ENCODE data around the gene OR51B2.

The OR51B2 gene, protein sequence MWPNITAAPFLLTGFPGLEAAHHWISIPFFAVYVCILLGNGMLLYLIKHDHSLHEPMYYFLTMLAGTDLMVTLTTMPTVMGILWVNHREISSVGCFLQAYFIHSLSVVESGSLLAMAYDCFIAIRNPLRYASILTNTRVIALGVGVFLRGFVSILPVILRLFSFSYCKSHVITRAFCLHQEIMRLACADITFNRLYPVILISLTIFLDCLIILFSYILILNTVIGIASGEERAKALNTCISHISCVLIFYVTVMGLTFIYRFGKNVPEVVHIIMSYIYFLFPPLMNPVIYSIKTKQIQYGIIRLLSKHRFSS
- long read RNA-seq = 0 reads

DNA sequence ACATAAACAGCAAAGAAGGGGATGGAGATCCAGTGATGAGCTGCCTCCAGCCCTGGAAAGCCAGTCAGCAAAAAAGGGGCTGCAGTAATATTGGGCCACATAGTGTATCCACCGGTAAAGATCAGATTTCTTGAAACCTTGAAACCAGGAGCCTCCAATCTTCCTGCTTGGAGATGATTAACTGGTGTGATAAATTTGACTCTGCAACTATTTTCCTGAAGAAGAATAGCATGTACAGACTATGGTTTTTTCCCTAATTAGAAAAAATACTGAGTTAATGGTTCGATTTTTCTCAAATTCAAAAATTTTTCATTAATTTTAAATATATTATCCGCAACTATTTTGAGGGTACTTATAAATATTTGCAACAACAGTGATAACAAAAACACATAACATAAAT, at the start of gene OR51B2:
Gene OR51B2 (minus strand): TSS at position 101 of the 400 bp plus-strand sequence. CDS start 0 bp downstream, at position 101.
- TF ChIP-seq, protein P1, sequence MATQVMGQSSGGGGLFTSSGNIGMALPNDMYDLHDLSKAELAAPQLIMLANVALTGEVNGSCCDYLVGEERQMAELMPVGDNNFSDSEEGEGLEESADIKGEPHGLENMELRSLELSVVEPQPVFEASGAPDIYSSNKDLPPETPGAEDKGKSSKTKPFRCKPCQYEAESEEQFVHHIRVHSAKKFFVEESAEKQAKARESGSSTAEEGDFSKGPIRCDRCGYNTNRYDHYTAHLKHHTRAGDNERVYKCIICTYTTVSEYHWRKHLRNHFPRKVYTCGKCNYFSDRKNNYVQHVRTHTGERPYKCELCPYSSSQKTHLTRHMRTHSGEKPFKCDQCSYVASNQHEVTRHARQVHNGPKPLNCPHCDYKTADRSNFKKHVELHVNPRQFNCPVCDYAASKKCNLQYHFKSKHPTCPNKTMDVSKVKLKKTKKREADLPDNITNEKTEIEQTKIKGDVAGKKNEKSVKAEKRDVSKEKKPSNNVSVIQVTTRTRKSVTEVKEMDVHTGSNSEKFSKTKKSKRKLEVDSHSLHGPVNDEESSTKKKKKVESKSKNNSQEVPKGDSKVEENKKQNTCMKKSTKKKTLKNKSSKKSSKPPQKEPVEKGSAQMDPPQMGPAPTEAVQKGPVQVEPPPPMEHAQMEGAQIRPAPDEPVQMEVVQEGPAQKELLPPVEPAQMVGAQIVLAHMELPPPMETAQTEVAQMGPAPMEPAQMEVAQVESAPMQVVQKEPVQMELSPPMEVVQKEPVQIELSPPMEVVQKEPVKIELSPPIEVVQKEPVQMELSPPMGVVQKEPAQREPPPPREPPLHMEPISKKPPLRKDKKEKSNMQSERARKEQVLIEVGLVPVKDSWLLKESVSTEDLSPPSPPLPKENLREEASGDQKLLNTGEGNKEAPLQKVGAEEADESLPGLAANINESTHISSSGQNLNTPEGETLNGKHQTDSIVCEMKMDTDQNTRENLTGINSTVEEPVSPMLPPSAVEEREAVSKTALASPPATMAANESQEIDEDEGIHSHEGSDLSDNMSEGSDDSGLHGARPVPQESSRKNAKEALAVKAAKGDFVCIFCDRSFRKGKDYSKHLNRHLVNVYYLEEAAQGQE (IDR thresholded peaks at IDR 0.05; ENCODE audit: insufficient replicate concordance, low read depth) = no peak
- TF ChIP-seq SPI1 (IDR thresholded peaks at IDR 0.05; ENCODE audit: borderline replicate concordance, low read depth) (no peak), POLR2AphosphoS5 (IDR thresholded peaks at IDR 0.05; ENCODE audit: low read depth) (no peak), GABPA (IDR thresholded peaks at IDR 0.05; ENCODE audit: low read depth) (no peak)
- TF ChIP-seq, protein P2, sequence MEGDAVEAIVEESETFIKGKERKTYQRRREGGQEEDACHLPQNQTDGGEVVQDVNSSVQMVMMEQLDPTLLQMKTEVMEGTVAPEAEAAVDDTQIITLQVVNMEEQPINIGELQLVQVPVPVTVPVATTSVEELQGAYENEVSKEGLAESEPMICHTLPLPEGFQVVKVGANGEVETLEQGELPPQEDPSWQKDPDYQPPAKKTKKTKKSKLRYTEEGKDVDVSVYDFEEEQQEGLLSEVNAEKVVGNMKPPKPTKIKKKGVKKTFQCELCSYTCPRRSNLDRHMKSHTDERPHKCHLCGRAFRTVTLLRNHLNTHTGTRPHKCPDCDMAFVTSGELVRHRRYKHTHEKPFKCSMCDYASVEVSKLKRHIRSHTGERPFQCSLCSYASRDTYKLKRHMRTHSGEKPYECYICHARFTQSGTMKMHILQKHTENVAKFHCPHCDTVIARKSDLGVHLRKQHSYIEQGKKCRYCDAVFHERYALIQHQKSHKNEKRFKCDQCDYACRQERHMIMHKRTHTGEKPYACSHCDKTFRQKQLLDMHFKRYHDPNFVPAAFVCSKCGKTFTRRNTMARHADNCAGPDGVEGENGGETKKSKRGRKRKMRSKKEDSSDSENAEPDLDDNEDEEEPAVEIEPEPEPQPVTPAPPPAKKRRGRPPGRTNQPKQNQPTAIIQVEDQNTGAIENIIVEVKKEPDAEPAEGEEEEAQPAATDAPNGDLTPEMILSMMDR (IDR thresholded peaks at IDR 0.05; ENCODE audit: insufficient read depth, low read length) = no peak
- no peaks in the 10 kb centered on the region for H3K27me3 ChIP-seq (ENCODE audit: insufficient read depth, poor library complexity, severe bottlenecking)
- H3K27ac ChIP-seq (replicated peaks) = no peak within 1 kb of the TSS
- no peak within 1 kb of the TSS for H3K4me3 ChIP-seq (replicated peaks; ENCODE audit: insufficient read depth, low read length)
- DNase-seq (ENCODE audit: low read depth in 1 of 2, low spot score in 1 of 2) = no peak

DNA sequence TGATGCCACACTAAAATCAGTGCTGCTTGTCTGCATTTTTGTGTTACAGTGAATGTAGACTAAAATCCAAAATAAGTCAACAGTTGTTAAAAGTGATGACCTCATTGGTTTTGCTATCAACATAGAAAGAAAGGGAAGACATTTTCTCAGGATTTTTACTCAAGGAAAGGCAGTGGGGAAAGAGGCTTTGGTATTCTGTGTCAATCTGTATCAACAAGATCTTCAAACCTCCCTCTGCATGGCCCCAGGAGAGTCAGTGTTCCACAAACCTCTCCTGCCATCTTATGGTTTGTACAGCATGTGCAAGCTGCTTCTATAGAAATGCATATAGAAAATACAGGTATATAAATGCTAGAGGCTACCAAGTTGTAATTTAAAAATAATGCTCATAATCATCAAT, 45.7 kb upstream of the OR51B2 start:
- H3K27ac ChIP-seq (replicated peaks) = no peak overlapping the region
- no peak for DNase-seq (ENCODE audit: low read depth in 1 of 2, low spot score in 1 of 2)
- H3K4me3 ChIP-seq (replicated peaks; ENCODE audit: insufficient read depth, low read length) = no peak overlapping the region
- TF ChIP-seq POLR2AphosphoS5 (IDR thresholded peaks at IDR 0.05; ENCODE audit: low read depth) (no peak), GABPA (IDR thresholded peaks at IDR 0.05; ENCODE audit: low read depth) (no peak), SPI1 (IDR thresholded peaks at IDR 0.05; ENCODE audit: borderline replicate concordance, low read depth) (no peak)
- TF ChIP-seq, protein P2 (IDR thresholded peaks at IDR 0.05; ENCODE audit: insufficient read depth, low read length) = no peak
- TF ChIP-seq, protein P1 (IDR thresholded peaks at IDR 0.05; ENCODE audit: insufficient replicate concordance, low read depth) = no peak
- H3K27me3 ChIP-seq (ENCODE audit: insufficient read depth, poor library complexity, severe bottlenecking) = no peaks in the 10 kb centered on the region

DNA sequence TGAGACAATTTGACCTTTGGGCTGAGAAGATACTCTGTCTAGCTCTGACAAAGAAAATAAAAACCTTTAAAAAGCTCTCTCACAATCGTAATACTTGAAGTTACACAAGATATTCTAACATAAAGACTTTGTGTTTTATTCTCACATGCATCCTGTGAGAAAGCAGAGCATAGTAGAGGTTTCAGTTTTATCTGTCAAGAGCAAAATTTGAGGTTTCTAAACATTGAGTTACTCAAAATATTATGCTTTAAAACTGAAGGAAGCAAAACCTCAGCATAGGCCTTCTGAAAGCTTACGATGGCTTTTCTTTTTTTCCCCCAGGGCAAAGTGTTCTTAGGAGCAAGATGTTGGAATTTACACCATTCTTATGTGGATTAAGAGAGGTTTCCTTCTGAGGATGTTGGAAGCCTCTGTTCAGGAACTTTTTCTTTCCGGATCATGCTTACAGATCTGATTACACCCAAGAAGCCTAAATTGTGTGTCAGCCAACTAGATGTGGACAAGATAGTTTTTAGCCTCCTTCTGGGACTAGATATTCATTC, 44.5 kb upstream of the OR51B2 start:
- TF ChIP-seq SPI1 (IDR thresholded peaks at IDR 0.05; ENCODE audit: borderline replicate concordance, low read depth) (no peak), GABPA (IDR thresholded peaks at IDR 0.05; ENCODE audit: low read depth) (no peak), POLR2AphosphoS5 (IDR thresholded peaks at IDR 0.05; ENCODE audit: low read depth) (no peak)
- TF ChIP-seq, protein P2 (IDR thresholded peaks at IDR 0.05; ENCODE audit: insufficient read depth, low read length) = no peak
- TF ChIP-seq, protein P1 (IDR thresholded peaks at IDR 0.05; ENCODE audit: insufficient replicate concordance, low read depth) = no peak
- H3K4me3 ChIP-seq (replicated peaks; ENCODE audit: insufficient read depth, low read length) = no peak overlapping the region
- no peak for DNase-seq (ENCODE audit: low read depth in 1 of 2, low spot score in 1 of 2)
- H3K27me3 ChIP-seq (ENCODE audit: insufficient read depth, poor library complexity, severe bottlenecking) = no peaks in the 10 kb centered on the region
- H3K27ac ChIP-seq (replicated peaks) = no peak overlapping the region
